Thoracic aorta (tissue), 2 donors: ENCODE measurements around the gene SH3PXD2B. TPM values are rescaled to one million over a fixed set of nuclear protein-coding genes. Genes with fewer than 3 reads are reported as not detected.

ENCODE experiments used
- ATAC-seq: fragments of 150-250 bp; one replicate; pipeline ENCODE4 v1.8.0; 2017; ENCODE audit warnings: low read depth; ENCODE audit not compliant: insufficient number of reproducible peaks, low FRiP score
- DNase-seq: peaks from one replicate; pipeline ENCODE4 v3.0.0-alpha.2; 2020; ENCODE audit warnings: low spot score
- H3K27ac ChIP-seq, 2 donors: fragments of 200-600 bp; sonication (generic); 1 replicate in 1 of 2; 2 replicates in 1 of 2; pipeline ENCODE4 v1.5.1; 2016; ENCODE audit warnings: mild to moderate bottlenecking in 2 of 2, moderate library complexity in 2 of 2
- H3K27me3 ChIP-seq: fragments of 200-600 bp; sonication (generic); replicated peaks from 2 replicates; pipeline ENCODE4 v1.6.0; 2016; ENCODE audit warnings: mild to moderate bottlenecking; ENCODE audit not compliant: insufficient read depth
- H3K36me3 ChIP-seq: fragments of 200-600 bp; sonication (generic); one replicate; pipeline ENCODE4 v1.5.1; 2016
- H3K4me1 ChIP-seq, 2 donors: fragments of 200-600 bp; sonication (generic); 1 replicate in 1 of 2; 2 replicates in 1 of 2; pipeline versions ENCODE4 v1.5.1 to v1.6.0; 2016; ENCODE audit warnings: low read depth in 2 of 2, mild to moderate bottlenecking in 1 of 2; ENCODE audit not compliant: control insufficient read depth in 1 of 2
- H3K4me3 ChIP-seq: fragments of 200-600 bp; sonication (generic); 2 replicates; pipeline ENCODE4 v1.5.1; 2016; ENCODE audit warnings: mild to moderate bottlenecking
- H3K9me3 ChIP-seq: fragments of 200-600 bp; sonication (generic); 2 replicates; pipeline ENCODE4 v1.5.1; 2016
- total RNA-seq, 2 donors: library from RNA; depleted of rRNA; stranded (reverse); fragments of >200 nt; gene quantifications; one replicate each; pipeline versions ENCODE4 v1.1.0 to v1.2.3, GENCODE V29; 2016
- TF ChIP-seq, protein P1 (sequence below): fragments of 200-600 bp; sonication (generic); IDR thresholded peaks from one replicate; pipeline ENCODE4 v1.5.1; 2019; ENCODE audit warnings: antibody characterized with exemption

Gene SH3PXD2B
- total RNA-seq, 2 donors from 2014 or later = 31.4 to 42.0 TPM

DNA sequence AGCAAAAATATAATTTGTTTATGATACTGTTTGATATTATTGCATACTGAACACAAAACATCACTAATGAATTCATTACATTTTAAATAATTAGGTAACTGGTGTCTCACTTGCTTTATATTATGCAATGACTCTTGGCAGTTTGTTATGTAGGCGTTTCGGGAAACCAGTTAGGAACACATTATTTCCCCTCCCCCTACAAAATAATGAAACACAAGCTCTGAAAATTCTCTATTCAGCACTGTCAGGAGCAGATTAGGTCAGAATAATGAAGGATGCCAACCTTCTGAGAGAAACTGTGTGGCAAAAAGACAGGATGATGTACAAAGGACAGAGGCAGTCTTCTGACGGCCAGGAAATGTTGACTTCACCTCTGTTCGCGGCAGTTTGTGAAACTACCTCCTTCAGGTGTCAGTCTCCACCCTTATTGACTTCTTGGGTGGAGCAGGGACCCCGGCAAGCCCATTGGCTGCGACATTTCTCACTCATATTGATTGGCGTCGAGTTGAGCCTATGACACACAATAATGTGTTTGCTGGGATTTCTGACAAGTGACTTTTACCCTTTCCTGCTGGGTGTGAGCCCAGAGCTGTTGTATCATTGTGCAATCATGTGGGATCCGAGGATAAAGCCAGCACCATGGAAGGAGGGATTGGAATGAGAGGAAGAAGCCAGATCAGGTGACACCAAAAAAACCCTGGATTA, 33.9 kb downstream of the SH3PXD2B start:
- Histone ChIP-seq H3K27me3 (no peaks in the 10 kb centered on the region), H3K36me3 (peaks cover 7% of the 10 kb centered on the region), H3K27ac (peak overlapping the region; percentile 74 to 76), H3K4me1 (peaks cover 31 to 51% of the 10 kb centered on the region in 2 donors), H3K4me3 (no peak overlapping the region), H3K9me3 (no peaks in the 10 kb centered on the region)
- ATAC-seq (peak; percentile 77), DNase-seq (peak; percentile 47)
- TF ChIP-seq, protein P1, sequence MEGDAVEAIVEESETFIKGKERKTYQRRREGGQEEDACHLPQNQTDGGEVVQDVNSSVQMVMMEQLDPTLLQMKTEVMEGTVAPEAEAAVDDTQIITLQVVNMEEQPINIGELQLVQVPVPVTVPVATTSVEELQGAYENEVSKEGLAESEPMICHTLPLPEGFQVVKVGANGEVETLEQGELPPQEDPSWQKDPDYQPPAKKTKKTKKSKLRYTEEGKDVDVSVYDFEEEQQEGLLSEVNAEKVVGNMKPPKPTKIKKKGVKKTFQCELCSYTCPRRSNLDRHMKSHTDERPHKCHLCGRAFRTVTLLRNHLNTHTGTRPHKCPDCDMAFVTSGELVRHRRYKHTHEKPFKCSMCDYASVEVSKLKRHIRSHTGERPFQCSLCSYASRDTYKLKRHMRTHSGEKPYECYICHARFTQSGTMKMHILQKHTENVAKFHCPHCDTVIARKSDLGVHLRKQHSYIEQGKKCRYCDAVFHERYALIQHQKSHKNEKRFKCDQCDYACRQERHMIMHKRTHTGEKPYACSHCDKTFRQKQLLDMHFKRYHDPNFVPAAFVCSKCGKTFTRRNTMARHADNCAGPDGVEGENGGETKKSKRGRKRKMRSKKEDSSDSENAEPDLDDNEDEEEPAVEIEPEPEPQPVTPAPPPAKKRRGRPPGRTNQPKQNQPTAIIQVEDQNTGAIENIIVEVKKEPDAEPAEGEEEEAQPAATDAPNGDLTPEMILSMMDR = no peak

- ATAC-seq = no peak
- no peak for DNase-seq
- Histone ChIP-seq H3K27ac (peak overlapping the region; percentile 74 to 76), H3K4me1 (peaks cover 41 to 60% of the 10 kb centered on the region in 2 donors), H3K4me3 (peak overlapping the region; percentile 12), H3K36me3 (peaks cover 7% of the 10 kb centered on the region), H3K27me3 (no peaks in the 10 kb centered on the region), H3K9me3 (no peaks in the 10 kb centered on the region)
- TF ChIP-seq, protein P1 = no peak
Observed at GRCh38 chr5:172418862-172419814, 35.2 kb downstream of the SH3PXD2B start.

- TF ChIP-seq, protein P1 = no peak
- Histone ChIP-seq H3K36me3 (peaks cover 7% of the 10 kb centered on the region), H3K4me3 (peak overlapping the region; percentile 23), H3K4me1 (peaks cover 51 to 71% of the 10 kb centered on the region in 2 donors), H3K27ac (peak overlapping the region; percentile 51 to 76), H3K27me3 (no peaks in the 10 kb centered on the region), H3K9me3 (no peaks in the 10 kb centered on the region)
- ATAC-seq (peak; percentile 67), DNase-seq (peak; percentile 82)
Observed at GRCh38 chr5:172417983-172418630, 36.2 kb downstream of the SH3PXD2B start.

- Histone ChIP-seq H3K4me1 (peaks cover 53 to 79% of the 10 kb centered on the region in 2 donors), H3K4me3 (no peak overlapping the region), H3K27me3 (no peaks in the 10 kb centered on the region), H3K27ac (peak overlapping the region; percentile 51 to 76), H3K9me3 (no peaks in the 10 kb centered on the region), H3K36me3 (peaks cover 7% of the 10 kb centered on the region)
- DNase-seq (no peak), ATAC-seq (no peak)
- TF ChIP-seq, protein P1 = no peak
Observed at GRCh38 chr5:172417130-172417841, 37.0 kb downstream of the SH3PXD2B start.
